A673 (cell line): ENCODE measurements around the gene LENG1.

ENCODE experiments used
- EZH2 ChIP-seq: fragments of 200-600 bp; sonication (generic); IDR thresholded peaks from 2 replicates; pipeline ENCODE4 v1.6.1; 2017; ENCODE audit warnings: borderline replicate concordance, low read depth, mild to moderate bottlenecking, mixed read lengths, antibody characterized with exemption, low read length; ENCODE audit not compliant: poor library complexity, severe bottlenecking
- TF ChIP-seq, protein P1 (sequence below): fragments of 300-800, 200-600 bp; sonication (generic); conservative IDR thresholded peaks from 2 replicates; pipeline ENCODE4 v1.5.1; 2017; ENCODE audit warnings: low read depth, mild to moderate bottlenecking, antibody characterized with exemption, low read length, moderate library complexity, mixed read lengths

DNA sequence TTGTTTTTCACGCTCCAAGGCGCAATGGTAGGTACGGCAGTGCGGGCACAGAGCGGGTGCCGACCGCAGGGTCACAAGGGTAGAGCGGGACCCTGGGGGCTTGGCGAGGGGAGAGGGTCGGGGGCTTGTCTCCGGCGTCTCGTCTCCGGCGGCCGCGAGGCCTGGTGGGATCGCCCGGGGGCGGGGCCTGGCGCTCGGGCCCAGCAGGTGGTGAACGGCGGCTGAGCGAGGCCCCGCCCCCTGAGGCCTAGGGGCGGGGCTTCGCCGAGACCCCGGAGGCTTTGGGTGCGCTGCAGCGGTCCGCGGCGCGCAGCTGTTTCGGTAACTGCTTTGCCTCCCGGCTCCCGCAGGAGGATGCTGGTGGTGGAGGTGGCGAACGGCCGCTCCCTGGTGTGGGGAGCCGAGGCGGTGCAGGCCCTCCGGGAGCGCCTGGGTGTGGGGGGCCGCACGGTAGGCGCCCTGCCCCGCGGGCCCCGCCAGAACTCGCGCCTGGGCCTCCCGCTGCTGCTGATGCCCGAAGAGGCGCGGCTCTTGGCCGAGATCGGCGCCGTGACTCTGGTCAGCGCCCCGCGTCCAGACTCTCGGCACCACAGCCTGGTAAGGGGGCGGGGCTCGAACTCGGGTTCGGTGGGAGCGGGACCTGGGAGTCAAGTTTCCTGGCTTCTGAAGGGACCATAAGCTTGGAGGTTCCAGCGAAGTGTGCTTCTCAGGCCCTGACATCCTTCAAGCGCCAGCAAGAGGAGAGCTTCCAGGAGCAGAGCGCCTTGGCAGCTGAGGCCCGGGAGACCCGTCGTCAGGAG, 31.7 kb upstream of the LENG1 start, which contains the start of gene TSEN34:
- TF ChIP-seq, protein P1, sequence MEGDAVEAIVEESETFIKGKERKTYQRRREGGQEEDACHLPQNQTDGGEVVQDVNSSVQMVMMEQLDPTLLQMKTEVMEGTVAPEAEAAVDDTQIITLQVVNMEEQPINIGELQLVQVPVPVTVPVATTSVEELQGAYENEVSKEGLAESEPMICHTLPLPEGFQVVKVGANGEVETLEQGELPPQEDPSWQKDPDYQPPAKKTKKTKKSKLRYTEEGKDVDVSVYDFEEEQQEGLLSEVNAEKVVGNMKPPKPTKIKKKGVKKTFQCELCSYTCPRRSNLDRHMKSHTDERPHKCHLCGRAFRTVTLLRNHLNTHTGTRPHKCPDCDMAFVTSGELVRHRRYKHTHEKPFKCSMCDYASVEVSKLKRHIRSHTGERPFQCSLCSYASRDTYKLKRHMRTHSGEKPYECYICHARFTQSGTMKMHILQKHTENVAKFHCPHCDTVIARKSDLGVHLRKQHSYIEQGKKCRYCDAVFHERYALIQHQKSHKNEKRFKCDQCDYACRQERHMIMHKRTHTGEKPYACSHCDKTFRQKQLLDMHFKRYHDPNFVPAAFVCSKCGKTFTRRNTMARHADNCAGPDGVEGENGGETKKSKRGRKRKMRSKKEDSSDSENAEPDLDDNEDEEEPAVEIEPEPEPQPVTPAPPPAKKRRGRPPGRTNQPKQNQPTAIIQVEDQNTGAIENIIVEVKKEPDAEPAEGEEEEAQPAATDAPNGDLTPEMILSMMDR = no peak
- no peak for TF ChIP-seq EZH2
